ENCODE results near the gene CGB1.

- TF ChIP-seq NFIC (IDR thresholded peaks at IDR 0.05; ENCODE audit: low read depth, low read length) (no peak), POLR2A (IDR thresholded peaks at IDR 0.05; ENCODE audit: low read depth, low read length) (no peak), SPI1 (IDR thresholded peaks at IDR 0.05; ENCODE audit: borderline replicate concordance, insufficient read depth, low read depth, low read length) (no peak), BHLHE40 (IDR thresholded peaks at IDR 0.05; ENCODE audit: borderline replicate concordance in 1 of 2, low read depth in 2 of 2, low read length in 1 of 2) (no peak)
- TF ChIP-seq, protein P1, sequence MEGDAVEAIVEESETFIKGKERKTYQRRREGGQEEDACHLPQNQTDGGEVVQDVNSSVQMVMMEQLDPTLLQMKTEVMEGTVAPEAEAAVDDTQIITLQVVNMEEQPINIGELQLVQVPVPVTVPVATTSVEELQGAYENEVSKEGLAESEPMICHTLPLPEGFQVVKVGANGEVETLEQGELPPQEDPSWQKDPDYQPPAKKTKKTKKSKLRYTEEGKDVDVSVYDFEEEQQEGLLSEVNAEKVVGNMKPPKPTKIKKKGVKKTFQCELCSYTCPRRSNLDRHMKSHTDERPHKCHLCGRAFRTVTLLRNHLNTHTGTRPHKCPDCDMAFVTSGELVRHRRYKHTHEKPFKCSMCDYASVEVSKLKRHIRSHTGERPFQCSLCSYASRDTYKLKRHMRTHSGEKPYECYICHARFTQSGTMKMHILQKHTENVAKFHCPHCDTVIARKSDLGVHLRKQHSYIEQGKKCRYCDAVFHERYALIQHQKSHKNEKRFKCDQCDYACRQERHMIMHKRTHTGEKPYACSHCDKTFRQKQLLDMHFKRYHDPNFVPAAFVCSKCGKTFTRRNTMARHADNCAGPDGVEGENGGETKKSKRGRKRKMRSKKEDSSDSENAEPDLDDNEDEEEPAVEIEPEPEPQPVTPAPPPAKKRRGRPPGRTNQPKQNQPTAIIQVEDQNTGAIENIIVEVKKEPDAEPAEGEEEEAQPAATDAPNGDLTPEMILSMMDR (IDR thresholded peaks at IDR 0.05 in 2 of 3, conservative IDR thresholded peaks at IDR 0.05 in 1 of 3; ENCODE audit: control insufficient read depth in 2 of 3, extremely low read depth in 1 of 3, insufficient read depth in 1 of 3, low read depth in 3 of 3, low read length in 3 of 3) = no peak
- TF ChIP-seq, protein P2, sequence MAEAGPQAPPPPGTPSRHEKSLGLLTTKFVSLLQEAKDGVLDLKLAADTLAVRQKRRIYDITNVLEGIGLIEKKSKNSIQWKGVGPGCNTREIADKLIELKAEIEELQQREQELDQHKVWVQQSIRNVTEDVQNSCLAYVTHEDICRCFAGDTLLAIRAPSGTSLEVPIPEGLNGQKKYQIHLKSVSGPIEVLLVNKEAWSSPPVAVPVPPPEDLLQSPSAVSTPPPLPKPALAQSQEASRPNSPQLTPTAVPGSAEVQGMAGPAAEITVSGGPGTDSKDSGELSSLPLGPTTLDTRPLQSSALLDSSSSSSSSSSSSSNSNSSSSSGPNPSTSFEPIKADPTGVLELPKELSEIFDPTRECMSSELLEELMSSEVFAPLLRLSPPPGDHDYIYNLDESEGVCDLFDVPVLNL (IDR thresholded peaks at IDR 0.05; ENCODE audit: low read depth, low read length) = no peak
These were observed 35.3 kb upstream of the CGB1 start for GRCh38 chr19:49071860-49072547.
